ENCODE data around the gene POLR1C. TPM values are rescaled to one million over a fixed set of nuclear protein-coding genes. Genes with fewer than 3 reads are reported as not detected.
A peak's percentile ranks its signal among the peaks of the same experiment; 100 is the strongest.

POLR1C gene
- total RNA-seq, 2 donors from 2014 or later = 13.5 to 13.9 TPM

GRCh38 chr6:43499028-43499815 lies 17.7 kb upstream of the POLR1C start:
- no peak for DNase-seq (ENCODE audit: low spot score)
- peaks cover 57% of the 10 kb centered on the region for H3K36me3 ChIP-seq
- peaks cover 0 to 52% of the 10 kb centered on the region in 2 donors for H3K4me1 ChIP-seq

GRCh38 chr6:43500921-43501320 lies 16.0 kb upstream of the POLR1C start:
- Histone ChIP-seq H3K9me3 (no peaks in the 10 kb centered on the region), H3K36me3 (peaks cover 72% of the 10 kb centered on the region), H3K27me3 (no peaks in the 10 kb centered on the region), H3K4me3 (no peak overlapping the region), H3K27ac (no peak overlapping the region), H3K4me1 (peaks cover 0 to 40% of the 10 kb centered on the region in 2 donors)
- DNase-seq (ENCODE audit: low spot score) = no peak
- TF ChIP-seq, protein P1, sequence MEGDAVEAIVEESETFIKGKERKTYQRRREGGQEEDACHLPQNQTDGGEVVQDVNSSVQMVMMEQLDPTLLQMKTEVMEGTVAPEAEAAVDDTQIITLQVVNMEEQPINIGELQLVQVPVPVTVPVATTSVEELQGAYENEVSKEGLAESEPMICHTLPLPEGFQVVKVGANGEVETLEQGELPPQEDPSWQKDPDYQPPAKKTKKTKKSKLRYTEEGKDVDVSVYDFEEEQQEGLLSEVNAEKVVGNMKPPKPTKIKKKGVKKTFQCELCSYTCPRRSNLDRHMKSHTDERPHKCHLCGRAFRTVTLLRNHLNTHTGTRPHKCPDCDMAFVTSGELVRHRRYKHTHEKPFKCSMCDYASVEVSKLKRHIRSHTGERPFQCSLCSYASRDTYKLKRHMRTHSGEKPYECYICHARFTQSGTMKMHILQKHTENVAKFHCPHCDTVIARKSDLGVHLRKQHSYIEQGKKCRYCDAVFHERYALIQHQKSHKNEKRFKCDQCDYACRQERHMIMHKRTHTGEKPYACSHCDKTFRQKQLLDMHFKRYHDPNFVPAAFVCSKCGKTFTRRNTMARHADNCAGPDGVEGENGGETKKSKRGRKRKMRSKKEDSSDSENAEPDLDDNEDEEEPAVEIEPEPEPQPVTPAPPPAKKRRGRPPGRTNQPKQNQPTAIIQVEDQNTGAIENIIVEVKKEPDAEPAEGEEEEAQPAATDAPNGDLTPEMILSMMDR (IDR thresholded peaks at IDR 0.05) = no peak

More at GRCh38 chr6:43499028-43499815, 17.7 kb upstream of the POLR1C start:
- Histone ChIP-seq H3K27me3 (no peaks in the 10 kb centered on the region), H3K4me3 (no peak overlapping the region), H3K9me3 (no peaks in the 10 kb centered on the region), H3K27ac (peak overlapping the region in 1 of 2 donors; percentile 15)
- TF ChIP-seq, protein P1 (IDR thresholded peaks at IDR 0.05) = no peak

DNA sequence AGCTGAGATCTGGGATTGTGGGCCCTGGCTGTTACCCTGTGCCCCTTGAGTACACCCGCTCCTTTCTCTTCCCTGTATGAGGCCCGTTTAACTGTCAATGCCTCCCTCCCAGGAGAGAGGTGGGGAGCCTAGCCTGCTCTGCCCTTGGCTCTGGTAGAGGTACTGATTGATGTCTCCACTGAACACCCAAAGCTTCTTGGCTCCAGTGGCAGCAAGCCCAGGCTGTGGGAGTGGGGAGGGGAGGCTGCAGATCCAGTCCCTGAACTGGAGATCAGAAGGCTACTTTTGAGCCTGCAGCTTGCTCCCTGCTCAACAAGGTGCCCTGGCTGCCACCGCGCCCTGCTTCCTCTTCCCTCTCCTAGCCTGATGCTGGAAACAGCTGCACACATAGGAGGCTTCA lies 14.2 kb upstream of the POLR1C start:
- TF ChIP-seq, protein P1 (IDR thresholded peaks at IDR 0.05) = no peak
- no peak for DNase-seq (ENCODE audit: low spot score)
- H3K4me1 ChIP-seq = peaks cover 0 to 37% of the 10 kb centered on the region in 2 donors
- peaks cover 72% of the 10 kb centered on the region for H3K36me3 ChIP-seq
- H3K4me3 ChIP-seq = no peak overlapping the region
- H3K27me3 ChIP-seq = no peaks in the 10 kb centered on the region
- H3K27ac ChIP-seq = no peak overlapping the region
- H3K9me3 ChIP-seq = no peaks in the 10 kb centered on the region

DNA sequence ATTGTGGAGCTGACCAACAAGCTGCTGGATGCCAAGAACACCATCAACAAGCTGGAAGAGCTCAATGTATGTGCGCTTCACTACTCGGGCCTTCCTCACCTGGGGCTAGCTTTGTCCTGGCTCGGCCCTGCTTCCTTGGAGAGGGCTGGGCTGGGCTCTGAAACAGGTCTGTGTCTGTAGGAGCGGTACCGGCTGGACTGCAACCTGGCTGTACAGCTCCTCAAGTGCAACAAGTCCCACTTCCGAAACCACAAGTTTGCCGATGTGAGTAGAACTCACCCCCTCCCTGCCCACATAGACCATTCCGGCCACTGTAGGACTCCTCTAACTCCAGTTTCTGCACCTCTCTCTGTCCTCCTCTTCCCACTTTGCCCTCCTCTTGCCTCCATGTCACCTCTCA lies 13.4 kb upstream of the POLR1C start:
- H3K4me1 ChIP-seq = peaks cover 0 to 34% of the 10 kb centered on the region in 2 donors
- H3K27ac ChIP-seq = no peak overlapping the region
- H3K9me3 ChIP-seq = no peaks in the 10 kb centered on the region
- H3K36me3 ChIP-seq = peaks cover 65% of the 10 kb centered on the region
- no peaks in the 10 kb centered on the region for H3K27me3 ChIP-seq
- no peak overlapping the region for H3K4me3 ChIP-seq
- TF ChIP-seq, protein P1 (IDR thresholded peaks at IDR 0.05) = no peak
- no peak for DNase-seq (ENCODE audit: low spot score)

DNA sequence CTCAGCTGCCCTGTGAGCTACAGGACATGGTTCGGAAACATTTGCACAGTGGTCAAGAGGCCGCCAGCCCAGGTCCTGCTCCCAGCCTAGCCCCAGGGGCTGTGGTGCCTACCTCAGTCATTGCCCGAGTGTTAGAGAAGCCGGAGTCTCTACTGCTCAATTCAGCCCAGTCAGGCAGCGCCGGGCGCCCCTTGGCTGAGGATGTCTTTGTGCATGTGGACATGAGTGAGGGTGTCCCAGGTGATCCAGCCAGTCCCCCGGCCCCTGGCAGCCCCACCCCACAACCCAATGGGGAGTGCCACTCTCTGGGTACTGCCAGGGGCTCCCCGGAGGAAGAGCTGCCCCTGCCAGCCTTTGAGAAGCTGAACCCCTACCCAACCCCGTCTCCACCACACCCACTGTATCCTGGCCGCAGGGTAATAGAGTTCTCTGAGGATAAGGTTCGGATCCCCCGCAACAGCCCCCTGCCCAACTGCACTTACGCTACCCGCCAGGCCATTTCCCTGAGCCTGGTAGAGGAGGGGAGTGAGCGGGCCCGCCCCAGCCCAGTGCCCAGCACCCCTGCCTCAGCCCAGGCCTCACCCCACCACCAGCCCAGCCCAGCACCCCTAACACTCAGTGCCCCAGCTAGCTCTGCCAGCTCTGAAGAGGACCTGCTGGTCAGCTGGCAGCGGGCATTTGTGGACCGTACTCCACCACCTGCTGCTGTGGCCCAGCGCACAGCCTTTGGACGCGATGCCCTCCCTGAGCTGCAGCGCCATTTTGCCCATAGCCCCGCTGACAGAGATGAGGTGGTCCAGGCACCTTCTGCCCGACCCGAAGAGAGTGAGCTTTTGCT lies 11.9 kb upstream of the POLR1C start:
- no peaks in the 10 kb centered on the region for H3K9me3 ChIP-seq
- H3K27ac ChIP-seq = no peak overlapping the region
- DNase-seq (ENCODE audit: low spot score) = no peak
- no peaks in the 10 kb centered on the region for H3K27me3 ChIP-seq
- H3K4me1 ChIP-seq = peaks cover 0 to 32% of the 10 kb centered on the region in 2 donors
- TF ChIP-seq, protein P1 (IDR thresholded peaks at IDR 0.05) = no peak
- H3K4me3 ChIP-seq = no peak overlapping the region
- peaks cover 50% of the 10 kb centered on the region for H3K36me3 ChIP-seq
